ENCODE measurements around the gene TMEM132A.

- TF ChIP-seq CREB1 (IDR thresholded peaks at IDR 0.05; ENCODE audit: low read depth): no peak
- TF ChIP-seq, protein P1, sequence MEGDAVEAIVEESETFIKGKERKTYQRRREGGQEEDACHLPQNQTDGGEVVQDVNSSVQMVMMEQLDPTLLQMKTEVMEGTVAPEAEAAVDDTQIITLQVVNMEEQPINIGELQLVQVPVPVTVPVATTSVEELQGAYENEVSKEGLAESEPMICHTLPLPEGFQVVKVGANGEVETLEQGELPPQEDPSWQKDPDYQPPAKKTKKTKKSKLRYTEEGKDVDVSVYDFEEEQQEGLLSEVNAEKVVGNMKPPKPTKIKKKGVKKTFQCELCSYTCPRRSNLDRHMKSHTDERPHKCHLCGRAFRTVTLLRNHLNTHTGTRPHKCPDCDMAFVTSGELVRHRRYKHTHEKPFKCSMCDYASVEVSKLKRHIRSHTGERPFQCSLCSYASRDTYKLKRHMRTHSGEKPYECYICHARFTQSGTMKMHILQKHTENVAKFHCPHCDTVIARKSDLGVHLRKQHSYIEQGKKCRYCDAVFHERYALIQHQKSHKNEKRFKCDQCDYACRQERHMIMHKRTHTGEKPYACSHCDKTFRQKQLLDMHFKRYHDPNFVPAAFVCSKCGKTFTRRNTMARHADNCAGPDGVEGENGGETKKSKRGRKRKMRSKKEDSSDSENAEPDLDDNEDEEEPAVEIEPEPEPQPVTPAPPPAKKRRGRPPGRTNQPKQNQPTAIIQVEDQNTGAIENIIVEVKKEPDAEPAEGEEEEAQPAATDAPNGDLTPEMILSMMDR (IDR thresholded peaks at IDR 0.05 in 2 of 3, conservative IDR thresholded peaks at IDR 0.05 in 1 of 3; ENCODE audit: control insufficient read depth in 2 of 3, extremely low read depth in 1 of 3, insufficient read depth in 1 of 3, low read depth in 3 of 3, low read length in 3 of 3): no peak
- TF ChIP-seq EP300 (IDR thresholded peaks at IDR 0.05; ENCODE audit: borderline replicate concordance in 1 of 2, control insufficient read depth in 1 of 2, low read depth in 2 of 2, low read length in 2 of 2): no peak
- TF ChIP-seq SREBF2 (IDR thresholded peaks at IDR 0.05; ENCODE audit: low read length): no peak
- no peak for TF ChIP-seq RAD21 (IDR thresholded peaks at IDR 0.05; ENCODE audit: insufficient read depth, low read depth, low read length)
- no peak for TF ChIP-seq MYC (IDR thresholded peaks at IDR 0.05; ENCODE audit: insufficient read depth, insufficient read length, insufficient replicate concordance, low read length, severe bottlenecking)
- TF ChIP-seq CEBPB (IDR thresholded peaks at IDR 0.05; ENCODE audit: borderline replicate concordance in 1 of 2, low read depth in 2 of 2, low read length in 2 of 2): no peak
- no peak for TF ChIP-seq GATAD2B (conservative IDR thresholded peaks at IDR 0.05; ENCODE audit: low read depth)
- TF ChIP-seq MXI1 (IDR thresholded peaks at IDR 0.05; ENCODE audit: low read depth, low read length): no peak
- no peak for TF ChIP-seq RFX5 (IDR thresholded peaks at IDR 0.05; ENCODE audit: low read depth, low read length)
- TF ChIP-seq TBL1XR1 (IDR thresholded peaks at IDR 0.05; ENCODE audit: low read depth, low read length): no peak
- TF ChIP-seq FOXM1 (IDR thresholded peaks at IDR 0.05; ENCODE audit: low read depth, low read length): no peak
- no peak for TF ChIP-seq TCF7 (IDR thresholded peaks at IDR 0.05; ENCODE audit: borderline replicate concordance)
Measured at GRCh38 chr11:60912223-60912850, 11.9 kb upstream of the TMEM132A start.
